ENCODE results near the gene YES1. TPM values are rescaled to one million over a fixed set of nuclear protein-coding genes. Genes with fewer than 3 reads are reported as not detected.

YES1 gene
- total and polyA plus RNA-seq, 2 of the 8 experiments (the other 6 are each of a cell fraction or from before 2014, with no cell fraction given): 14.8 to 94.3 TPM

DNA sequence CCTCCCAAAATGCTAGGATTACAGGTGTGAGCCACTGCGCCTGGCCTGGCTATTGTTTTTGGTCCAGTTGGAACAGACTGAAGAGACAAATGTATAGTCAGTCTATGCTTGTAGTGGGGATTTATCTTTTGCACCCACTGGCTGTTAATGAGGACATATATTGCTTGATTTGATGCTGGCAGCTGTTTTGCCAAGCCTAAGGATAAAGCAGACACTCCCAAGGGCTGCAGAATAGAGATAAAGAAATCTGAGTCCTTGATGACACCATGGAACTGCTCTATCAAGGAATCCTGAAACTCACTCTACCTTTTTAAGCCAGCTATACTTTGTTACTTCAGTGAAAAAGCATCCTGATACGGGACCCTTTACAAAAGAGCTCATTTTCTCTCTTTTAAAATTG, 56.5 kb downstream of the YES1 start (continued):
- no peak for TF ChIP-seq SAP30 (IDR thresholded peaks at IDR 0.05; ENCODE audit: insufficient read depth, insufficient replicate concordance, low read length)
- TF ChIP-seq HDAC2 (IDR thresholded peaks at IDR 0.05; ENCODE audit: borderline replicate concordance in 1 of 2, low read depth in 2 of 2, low read length in 2 of 2): no peak
- no peak for TF ChIP-seq JUND (IDR thresholded peaks at IDR 0.05; ENCODE audit: low read length)
